Osteoblast (primary cell): ENCODE data around the gene MANEAL. TPM values are rescaled to one million over a fixed set of nuclear protein-coding genes. Genes with fewer than 3 reads are reported as not detected.

Experiments
- DNase-seq: peaks from one replicate; pipeline ENCODE4 v3.0.0; 2011; ENCODE audit warnings: low spot score, mixed read lengths; ENCODE audit not compliant: insufficient read length; ENCODE audit errors: missing footprints
- H2AFZ ChIP-seq: 2 replicates; pipeline ENCODE4 v1.6.0; 2011; ENCODE audit warnings: mild to moderate bottlenecking, low read length
- H3K27ac ChIP-seq: 2 replicates; pipeline ENCODE4 v1.5.1; 2011; ENCODE audit warnings: mild to moderate bottlenecking, low read depth, low read length, moderate library complexity
- H3K27me3 ChIP-seq: 2 replicates; pipeline ENCODE4 v1.6.0; 2012; ENCODE audit warnings: mild to moderate bottlenecking, control low read depth, inconsistent platforms, low read length, moderate library complexity; ENCODE audit not compliant: insufficient read depth
- H3K36me3 ChIP-seq: 2 replicates; pipeline ENCODE4 v1.5.1; 2011; ENCODE audit warnings: mild to moderate bottlenecking, low read length, control low read depth, moderate library complexity; ENCODE audit not compliant: insufficient read depth
- H3K4me1 ChIP-seq: 2 replicates; pipeline ENCODE4 v1.5.1; 2011; ENCODE audit warnings: mild to moderate bottlenecking, low read length, control low read depth, moderate library complexity; ENCODE audit not compliant: insufficient read depth
- H3K4me2 ChIP-seq: 2 replicates; pipeline ENCODE4 v1.6.0; 2011; ENCODE audit warnings: mild to moderate bottlenecking, low read length; ENCODE audit not compliant: insufficient read depth
- H3K4me3 ChIP-seq: fragments of 200-600 bp; sonication (generic); 3 replicates; pipeline ENCODE4 v1.5.1; 2012; ENCODE audit warnings: mild to moderate bottlenecking, low read length, inconsistent platforms; ENCODE audit not compliant: insufficient read depth
- H3K79me2 ChIP-seq: 2 replicates; pipeline ENCODE4 v1.6.0; 2012; ENCODE audit warnings: mild to moderate bottlenecking, low read length, control low read depth, inconsistent platforms; ENCODE audit not compliant: insufficient read depth
- H3K9me3 ChIP-seq: 2 replicates; pipeline ENCODE4 v1.5.1; 2011; ENCODE audit warnings: low read depth, low read length, control low read depth
- H4K20me1 ChIP-seq: 2 replicates; pipeline ENCODE4 v1.6.0; 2012; ENCODE audit warnings: mild to moderate bottlenecking, low read length, control low read depth; ENCODE audit not compliant: insufficient read depth
- CTCF ChIP-seq: IDR thresholded peaks from 2 replicates; pipeline ENCODE4 v1.5.1; 2011; ENCODE audit warnings: mild to moderate bottlenecking, low read depth, low read length, moderate library complexity; ENCODE audit errors: extremely low read depth
- total RNA-seq: library from RNA; depleted of rRNA; stranded (reverse); fragments of >200 nt; gene quantifications from 2 replicates; pipeline ENCODE4 v1.2.3, GENCODE V29; 2012

The MANEAL gene
- total RNA-seq, 1 donor, result 0.36 TPM

GRCh38 chr1:37782491-37782890, 11.2 kb upstream of the MANEAL start:
- Histone ChIP-seq H3K4me2 (no peak overlapping the region), H2AFZ (no peak overlapping the region), H3K36me3 (no peaks in the 10 kb centered on the region), H3K27ac (no peak overlapping the region), H3K79me2 (no peaks in the 10 kb centered on the region), H3K4me1 (no peaks in the 10 kb centered on the region), H3K4me3 (no peak overlapping the region), H3K9me3 (no peaks in the 10 kb centered on the region), H4K20me1 (no peaks in the 10 kb centered on the region), H3K27me3 (peaks cover 5% of the 10 kb centered on the region)
- TF ChIP-seq CTCF, result no peak
- no peak for DNase-seq

- no peak for TF ChIP-seq CTCF
- Histone ChIP-seq H3K36me3 (no peaks in the 10 kb centered on the region), H3K4me3 (no peak overlapping the region), H3K79me2 (no peaks in the 10 kb centered on the region), H3K4me1 (no peaks in the 10 kb centered on the region), H2AFZ (no peak overlapping the region), H3K27ac (no peak overlapping the region), H3K9me3 (no peaks in the 10 kb centered on the region), H3K27me3 (peaks cover 22% of the 10 kb centered on the region), H3K4me2 (no peak overlapping the region), H4K20me1 (peaks cover 8% of the 10 kb centered on the region)
- no peak for DNase-seq
Observed at GRCh38 chr1:37792943-37793686, 532 bp upstream of the MANEAL start.

GRCh38 chr1:37794372-37795339, 1.0 kb downstream of the MANEAL start:
- Histone ChIP-seq H3K36me3 (no peaks in the 10 kb centered on the region), H3K4me1 (no peaks in the 10 kb centered on the region), H4K20me1 (peaks cover 8% of the 10 kb centered on the region), H3K4me2 (no peak overlapping the region), H3K27me3 (peaks cover 22% of the 10 kb centered on the region), H3K4me3 (no peak overlapping the region), H2AFZ (no peak overlapping the region), H3K27ac (no peak overlapping the region), H3K9me3 (no peaks in the 10 kb centered on the region), H3K79me2 (no peaks in the 10 kb centered on the region)
- TF ChIP-seq CTCF, result no peak
- DNase-seq, result peak; percentile 88
